GM18499 (cell line): ENCODE results near the gene PSMD6.

Experiments used
- ATAC-seq: cut with Tn5 transposase; IDR thresholded peaks from one replicate; pipeline ENCODE4 v1.9.1; 2021; ENCODE audit warnings: moderate number of reproducible peaks; ENCODE audit not compliant: insufficient read depth, unreplicated experiment

Gene PSMD6

GRCh38 chr3:64023187-64023860, at the start of gene PSMD6:
PSMD6 (minus strand) TSS chr3:64023494; CDS start chr3:64023419, 75 bp downstream.
- peak; percentile 85 for ATAC-seq

GRCh38 chr3:64072126-64072525, 48.8 kb upstream of the PSMD6 start:
- no peak for ATAC-seq

- ATAC-seq: no peak
Measured at GRCh38 chr3:64070704-64071103, 47.4 kb upstream of the PSMD6 start.

GRCh38 chr3:64067506-64068346, 44.4 kb upstream of the PSMD6 start:
- no peak for ATAC-seq

GRCh38 chr3:64064804-64065203, 41.5 kb upstream of the PSMD6 start:
- ATAC-seq: no peak

GRCh38 chr3:64063983-64064438, 40.7 kb upstream of the PSMD6 start:
- ATAC-seq: no peak

GRCh38 chr3:64063207-64063982, 40.1 kb upstream of the PSMD6 start:
- no peak for ATAC-seq

GRCh38 chr3:64061628-64062027, 38.3 kb upstream of the PSMD6 start:
- no peak for ATAC-seq

GRCh38 chr3:64059484-64060175, 36.3 kb upstream of the PSMD6 start:
- ATAC-seq: no peak

GRCh38 chr3:64058566-64058965, 35.3 kb upstream of the PSMD6 start:
- no peak for ATAC-seq

GRCh38 chr3:64057231-64057630, 33.9 kb upstream of the PSMD6 start:
- no peak for ATAC-seq

- no peak for ATAC-seq
Measured at GRCh38 chr3:64056606-64057180, 33.4 kb upstream of the PSMD6 start.

GRCh38 chr3:64055076-64055475, 31.8 kb upstream of the PSMD6 start:
- ATAC-seq: no peak

GRCh38 chr3:64054488-64054887, 31.2 kb upstream of the PSMD6 start:
- ATAC-seq: no peak

- no peak for ATAC-seq
Measured at GRCh38 chr3:64053581-64053980, 30.3 kb upstream of the PSMD6 start.

GRCh38 chr3:64053117-64053516, 29.8 kb upstream of the PSMD6 start:
- no peak for ATAC-seq

- ATAC-seq: no peak
Measured at GRCh38 chr3:64049832-64050231, 26.5 kb upstream of the PSMD6 start.

GRCh38 chr3:64049136-64049535, 25.8 kb upstream of the PSMD6 start:
- ATAC-seq: no peak

GRCh38 chr3:64048631-64049061, 25.4 kb upstream of the PSMD6 start:
- ATAC-seq: no peak

- ATAC-seq: no peak
Measured at GRCh38 chr3:64047787-64048186, 24.5 kb upstream of the PSMD6 start.
